HepG2 (cell line): Measurements from ENCODE around the gene TOX4. TPM values are rescaled to one million over a fixed set of nuclear protein-coding genes. Genes with fewer than 3 reads are reported as not detected.

Experiments
- GMEB1 ChIP-seq: sonication (generic); formaldehyde crosslinking; IDR thresholded peaks from 2 replicates; pipeline ENCODE4 v1.5.1; 2020; ENCODE audit warnings: missing genetic modification reagents, mild to moderate bottlenecking, borderline replicate concordance
- MBD4 ChIP-seq: IDR thresholded peaks from 2 replicates; pipeline ENCODE4 v1.6.1; 2012; ENCODE audit warnings: low read length, inconsistent platforms, borderline replicate concordance
- MTF2 ChIP-seq: sonication (generic); formaldehyde crosslinking; IDR thresholded peaks from 2 replicates; pipeline ENCODE4 v1.5.0; 2020; ENCODE audit warnings: missing genetic modification reagents, borderline replicate concordance
- PAX8 ChIP-seq: sonication (generic); formaldehyde crosslinking; IDR thresholded peaks from 2 replicates; pipeline ENCODE4 v1.8.0; 2022; ENCODE audit warnings: mild to moderate bottlenecking, missing genetic modification reagents, borderline replicate concordance
- PRMT3 ChIP-seq: sonication (generic); formaldehyde crosslinking; IDR thresholded peaks from 2 replicates; pipeline ENCODE4 v1.8.1; 2022; ENCODE audit warnings: low read depth, mild to moderate bottlenecking, moderate library complexity, missing genetic modification reagents, borderline replicate concordance
- RBAK ChIP-seq: sonication (generic); formaldehyde crosslinking; IDR thresholded peaks from 2 replicates; pipeline ENCODE4 v1.5.1; 2020; ENCODE audit warnings: mild to moderate bottlenecking, missing genetic modification reagents
- RFX5 ChIP-seq: IDR thresholded peaks from 2 replicates; pipeline ENCODE4 v1.6.1; 2011; ENCODE audit warnings: low read depth, low read length, improper control_type of control experiment
- ZBTB40 ChIP-seq, 2 experiments: fragments of 450-650 bp in 1 of 2; sonication (generic) in 1 of 2; formaldehyde crosslinking in 1 of 2; IDR thresholded peaks; 2 replicates each; pipeline versions ENCODE4 v1.6.1 to v1.8.0; 2016 to 2022; ENCODE audit warnings: antibody characterized with exemption in 1 of 2, mild to moderate bottlenecking in 1 of 2, missing genetic modification reagents in 1 of 2
- ZNF142 ChIP-seq: sonication (generic); formaldehyde crosslinking; IDR thresholded peaks from 2 replicates; pipeline ENCODE4 v1.4.0; 2020; ENCODE audit warnings: missing genetic modification reagents
- ZNF260 ChIP-seq: sonication (generic); formaldehyde crosslinking; IDR thresholded peaks from 2 replicates; pipeline ENCODE4 v1.4.0; 2020; ENCODE audit warnings: missing genetic modification reagents, low read depth, mild to moderate bottlenecking, borderline replicate concordance
- ZNF790 ChIP-seq: sonication (generic); formaldehyde crosslinking; IDR thresholded peaks from 2 replicates; pipeline ENCODE4 v1.8.0; 2022; ENCODE audit warnings: missing genetic modification reagents, mild to moderate bottlenecking, borderline replicate concordance
- polyA plus RNA-seq, 8 experiments: library from polyadenylated mRNA; depleted of rRNA in 3 of 8; stranded (reverse) in 7 of 8; unstranded in 1 of 8; fragments of >200 nt; fragmentation: Illumina TruSeq in 4 of 8; extraction: Trizol in 4 of 8; gene quantifications; 2 replicates each; pipeline versions ENCODE4 v1.2.1 to v1.2.3, GENCODE V29; 2011 to 2016; ENCODE audit warnings: low read depth in 4 of 8, missing spikeins in 1 of 8, mixed read lengths in 1 of 8; ENCODE audit not compliant: insufficient read depth in 1 of 8
- total RNA-seq, 5 experiments: library from RNA; depleted of rRNA; stranded (reverse); fragments of >200 nt; fragmentation: Illumina TruSeq; extraction: Trizol; gene quantifications; 2 replicates each; pipeline ENCODE4 v1.2.3, GENCODE V29; 2016; ENCODE audit warnings: low read depth in 1 of 5

Gene TOX4
- total and polyA plus RNA-seq, 2 of the 13 experiments (the other 11 are each of a cell fraction or from before 2014, with no cell fraction given): 71.8 to 163 TPM

GRCh38 chr14:21525962-21526671 is 49.1 kb downstream of the TOX4 start, which contains the start of gene SALL2 (continued):
- TF ChIP-seq ZNF142 (CRISPR knock-in tag) (no peak), MBD4 (no peak), GMEB1 (CRISPR knock-in tag) (no peak), RFX5 (no peak), PAX8 (CRISPR knock-in tag) (no peak), ZBTB40 (IDR thresholded peaks at IDR 0.05) (no peak), ZBTB40 (CRISPR knock-in tag; IDR thresholded peaks at IDR 0.05) (no peak), MTF2 (CRISPR knock-in tag) (no peak), RBAK (CRISPR knock-in tag) (no peak), ZNF790 (CRISPR knock-in tag) (no peak), PRMT3 (CRISPR knock-in tag) (no peak), ZNF260 (CRISPR knock-in tag) (no peak)
